K562 (cell line): ENCODE results near the gene LCN12. TPM values are rescaled to one million over a fixed set of nuclear protein-coding genes. Genes with fewer than 3 reads are reported as not detected.
A peak's percentile ranks its signal among the peaks of the same experiment; 100 is the strongest.

Experiments
- ATAC-seq: fragments of 200-7000 bp; cut with Tn5 transposase; 3 replicates; pipeline ENCODE4 v1.9.1; 2020; ENCODE audit warnings: moderate library complexity
- BruUV-seq: library from RNA; stranded (reverse); fragments of 400-500 nt; replicated peaks from 2 replicates; lab custom pipeline; 2021; lab: Mats Ljungman, UMichigan
- CTCF ChIA-PET: fragments of 300-600 bp; formaldehyde crosslinking; extraction: SDS; loops from one replicate; lab custom pipeline; 2021; ENCODE audit warnings: low intra/inter-chr PET ratio; lab: Yijun Ruan, JAX
- POLR2A ChIA-PET: fragments of 300-600, 350-650 bp; sonication (Branson Sonifier 250); formaldehyde crosslinking; extraction: SDS; loops from one replicate; lab custom pipeline; 2021; ENCODE audit warnings: antibody characterized with exemption, inconsistent platforms; lab: Yijun Ruan, JAX
- DNase-seq, 4 experiments: peaks; one replicate each; pipeline versions ENCODE4 v3.0.0 to v3.0.0-alpha.2; 2011 to 2018; ENCODE audit warnings: low spot score in 3 of 4, mixed read lengths in 3 of 4; ENCODE audit errors: extremely low read depth in 1 of 4
- FAIRE-seq: peaks from 2 replicates; lab custom pipeline; 2011; peaks lifted over from hg19 to GRCh38; lab: Jason Lieb, UNC
- H2AFZ ChIP-seq: 2 replicates; pipeline ENCODE4 v1.6.0; 2011; ENCODE audit warnings: low read depth, low read length, control low read depth, inconsistent platforms
- H3K27ac ChIP-seq: fragments of 200-600 bp; 3 replicates; pipeline ENCODE4 v1.8.0; 2011; ENCODE audit warnings: low read depth, mild to moderate bottlenecking, control low read depth, inconsistent platforms, low read length, moderate library complexity, mixed read lengths; ENCODE audit errors: extremely low read depth
- H3K27me3 ChIP-seq, 2 experiments: fragments of 300-600 bp in 1 of 2; 2 replicates in 1 of 2; 3 replicates in 1 of 2; pipeline versions ENCODE4 v1.6.0 to v1.8.0; 2011; ENCODE audit warnings: inconsistent platforms in 2 of 2, low read length in 2 of 2, mild to moderate bottlenecking in 1 of 2, mixed read lengths in 1 of 2, moderate library complexity in 1 of 2; ENCODE audit not compliant: control insufficient read depth in 2 of 2, insufficient read depth in 2 of 2
- H3K36me3 ChIP-seq: fragments of 300-600 bp; 3 replicates; pipeline ENCODE4 v1.8.0; 2011; ENCODE audit warnings: mild to moderate bottlenecking, low read length, inconsistent platforms; ENCODE audit not compliant: control insufficient read depth, insufficient read depth
- H3K4me1 ChIP-seq, 2 experiments: fragments of 200-600 bp in 1 of 2; replicated peaks in 1 of 2; 2 replicates in 1 of 2; 3 replicates in 1 of 2; pipeline versions ENCODE4 v1.5.1 to v1.8.0; 2011; ENCODE audit warnings: inconsistent platforms in 2 of 2, low read length in 2 of 2, mild to moderate bottlenecking in 1 of 2, mixed read lengths in 1 of 2, moderate library complexity in 1 of 2; ENCODE audit not compliant: control insufficient read depth in 2 of 2, insufficient read depth in 2 of 2
- H3K4me2 ChIP-seq: 2 replicates; pipeline ENCODE4 v1.6.1; 2011; ENCODE audit warnings: low read length, control low read depth, inconsistent platforms, mixed read lengths; ENCODE audit not compliant: insufficient read depth
- H3K4me3 ChIP-seq: fragments of 200-600 bp; sonication (generic), shearing (Covaris generic); 2 replicates; pipeline ENCODE4 v1.5.1; 2016; ENCODE audit warnings: control low read depth, inconsistent platforms
- H3K79me2 ChIP-seq: fragments of 200-600 bp; 3 replicates; pipeline ENCODE4 v1.8.0; 2011; ENCODE audit warnings: low read length, inconsistent platforms; ENCODE audit not compliant: control insufficient read depth, insufficient read depth
- H3K9ac ChIP-seq, 2 experiments: 2 replicates each; pipeline versions ENCODE4 v1.6.0 to v1.6.1; 2011; ENCODE audit warnings: low read depth in 2 of 2, low read length in 2 of 2, control low read depth in 1 of 2, inconsistent platforms in 1 of 2, mild to moderate bottlenecking in 1 of 2, mixed read lengths in 1 of 2; ENCODE audit not compliant: insufficient read depth in 1 of 2
- H3K9me1 ChIP-seq: one replicate; pipeline ENCODE4 v1.6.0; 2011; ENCODE audit warnings: inconsistent platforms, mild to moderate bottlenecking, low read length, moderate library complexity; ENCODE audit not compliant: control insufficient read depth, insufficient read depth
- H3K9me3 ChIP-seq: replicated peaks from 2 replicates; pipeline ENCODE4 v1.5.1; 2011; ENCODE audit warnings: low read depth, low read length, inconsistent platforms; ENCODE audit not compliant: control insufficient read depth, insufficient read depth
- H4K20me1 ChIP-seq: replicated peaks from 2 replicates; pipeline ENCODE4 v1.6.1; 2011; ENCODE audit warnings: low read length, inconsistent platforms, mixed read lengths; ENCODE audit not compliant: control insufficient read depth, insufficient read depth
- CLOCK ChIP-seq: fragments of 250-450 bp; sonication (Bioruptor Pico); IDR thresholded peaks from 2 replicates; pipeline ENCODE4 v1.4.0; 2020; ENCODE audit warnings: mild to moderate bottlenecking, moderate library complexity, borderline replicate concordance
- CREB1 ChIP-seq, 2 experiments: sonication (generic) in 1 of 2; formaldehyde crosslinking in 1 of 2; IDR thresholded peaks; 2 replicates each; pipeline versions ENCODE4 v1.6.1 to v1.8.0; 2012 to 2022; ENCODE audit warnings: inconsistent platforms in 1 of 2, mild to moderate bottlenecking in 1 of 2, missing genetic modification reagents in 1 of 2, moderate library complexity in 1 of 2
- CTCFL ChIP-seq: IDR thresholded peaks from 2 replicates; pipeline ENCODE4 v1.6.1; 2011; ENCODE audit warnings: borderline replicate concordance, low read depth, mild to moderate bottlenecking, moderate library complexity, low read length; ENCODE audit not compliant: insufficient read depth, poor library complexity, severe bottlenecking
- DDX20 ChIP-seq: fragments of 450-650 bp; IDR thresholded peaks from 2 replicates; pipeline ENCODE4 v1.6.1; 2016; ENCODE audit warnings: missing genetic modification characterization, low read depth, mild to moderate bottlenecking, missing compliant biosample characterization, moderate library complexity
- ELK3 ChIP-seq: fragments of 450-650 bp; formaldehyde crosslinking; IDR thresholded peaks from 2 replicates; pipeline ENCODE4 v1.4.0; 2020; ENCODE audit warnings: mild to moderate bottlenecking
- EP400 ChIP-seq: fragments of 450-650 bp; IDR thresholded peaks from 2 replicates; pipeline ENCODE4 v1.6.1; 2017; ENCODE audit warnings: antibody characterized with exemption, mild to moderate bottlenecking, moderate library complexity
- KLF6 ChIP-seq: fragments of 250-450 bp; sonication (Bioruptor Pico); IDR thresholded peaks from 2 replicates; pipeline ENCODE4 v1.4.0; 2020; ENCODE audit warnings: mild to moderate bottlenecking, moderate library complexity, borderline replicate concordance
- MEIS2 ChIP-seq: fragments of 450-650 bp; IDR thresholded peaks from 2 replicates; pipeline ENCODE4 v1.6.1; 2014; ENCODE audit warnings: mild to moderate bottlenecking; ENCODE audit not compliant: partially characterized antibody
- NR0B1 ChIP-seq: fragments of 450-650 bp; IDR thresholded peaks from one replicate; pipeline ENCODE4 v1.6.1; 2018; ENCODE audit warnings: mild to moderate bottlenecking, moderate library complexity; ENCODE audit not compliant: partially characterized antibody
- SOX6 ChIP-seq: fragments of 450-650 bp; IDR thresholded peaks from 2 replicates; pipeline ENCODE4 v1.6.1; 2014; ENCODE audit warnings: mild to moderate bottlenecking
- ZNF274 ChIP-seq: IDR thresholded peaks from 2 replicates; pipeline ENCODE4 v1.6.1; 2011; ENCODE audit warnings: low read depth, mild to moderate bottlenecking, low read length, moderate library complexity, borderline replicate concordance
- WGBS: fragments of 100-300 bp; shearing (Covaris generic); methylation state at CpG from one replicate; pipeline ENCODE4 v1.1.6; 2016; ENCODE audit warnings: low coverage, mixed read lengths; ENCODE audit not compliant: insufficient coverage; ENCODE audit errors: missing lambda C conversion rate; 5-methylcytosine and 5-hydroxymethylcytosine counted together
- in situ Hi-C: fragments of 300-500 bp; cut with MboI; formaldehyde crosslinking; loops from 4 replicates; pipeline ENCODE4 v1.15.0; 2018; ENCODE audit warnings: inconsistent platforms, mixed read lengths
- intact Hi-C: fragments of 100-400 bp; cut with micrococcal nuclease; formaldehyde crosslinking; loops from 2 replicates; pipeline ENCODE4 v1.14.2; 2022
- polyA plus RNA-seq, 8 experiments: library from polyadenylated mRNA; depleted of rRNA in 4 of 8; stranded (reverse) in 5 of 8; unstranded in 3 of 8; fragments of >200 nt; fragmentation: Nextera tagmentation in 2 of 8; fragmentation: Illumina TruSeq in 1 of 8; extraction: Ambion mirVana in 2 of 8; extraction: Trizol in 1 of 8; gene quantifications; 2 replicates each; pipeline versions ENCODE4 v1.2.1 to v1.2.3, GENCODE V29; 2011 to 2014; ENCODE audit warnings: inconsistent platforms in 1 of 8, missing spikeins in 1 of 8
- total RNA-seq, 7 experiments: library from RNA; depleted of rRNA in 6 of 7; stranded (reverse); fragments of >200 nt in 6 of 7; fragmentation: Illumina TruSeq in 2 of 7; extraction: Trizol in 2 of 7; gene quantifications; 2 replicates each; pipeline versions ENCODE4 v1.2.1 to v1.2.3, GENCODE V29; 2011 to 2021; ENCODE audit warnings: low replicate concordance in 1 of 7

Gene LCN12
- total and polyA plus RNA-seq, 9 of the 15 experiments (the other 6 are each of a cell fraction or from before 2014, with no cell fraction given), result 0.05 TPM; not detected in 8

GRCh38 chr9:136982232-136983051 lies 30.4 kb downstream of the LCN12 start, which contains the start of gene LCNL1:
LCNL1 (plus strand) TSS chr9:136982993; CDS start chr9:136983587, 594 bp downstream.
- in situ Hi-C loops (no loop called here), intact Hi-C loops (no loop called here)
- no peak for TF ChIP-seq CTCFL
- TF ChIP-seq DDX20, result no peak
- TF ChIP-seq SOX6, result no peak
- no peak for TF ChIP-seq KLF6 (CRISPR knock-in tag)
- no peak for TF ChIP-seq EP400
- TF ChIP-seq CREB1 (IDR thresholded peaks at IDR 0.05), result no peak
- TF ChIP-seq CREB1 (CRISPR knock-in tag; IDR thresholded peaks at IDR 0.05), result no peak
- no peak for TF ChIP-seq MEIS2
- no peak for TF ChIP-seq ELK3 (CRISPR knock-in tag)
- TF ChIP-seq CLOCK (CRISPR knock-in tag), result no peak
- TF ChIP-seq ZNF274, result no peak
- TF ChIP-seq NR0B1, result no peak

More at GRCh38 chr9:136982232-136983051, 30.4 kb downstream of the LCN12 start, which contains the start of gene LCNL1:
- no peaks in the 10 kb centered on the region for H3K79me2 ChIP-seq
- no peaks in the 10 kb centered on the region for H3K27me3 ChIP-seq
- no peak within 1 kb of the TSS for H3K4me3 ChIP-seq
- 43% methylated on average over 15 of the region's 18 CpGs for WGBS
- no peaks in the 10 kb centered on the region for H3K36me3 ChIP-seq
- H3K27ac ChIP-seq, result no peak within 1 kb of the TSS
- no peak within 1 kb of the TSS for H3K4me2 ChIP-seq
- FAIRE-seq (no peak), DNase-seq (no peak), ATAC-seq (no peak)
- H3K9me1 ChIP-seq, result no peaks in the 10 kb centered on the region
- ChIA-PET POLR2A (interaction anchor here (0.6 kb wide), 1 partner anchor 147 kb away, joined by 3 read pairs; no protein-coding TSS in a partner anchor), CTCF (no interaction called here)
- no TSS peak for BruUV-seq
- peaks cover 9 to 79% of the 10 kb centered on the region in 2 experiments; a peak in 4 of 5 replicates for H3K4me1 ChIP-seq
- no peaks in the 10 kb centered on the region for H3K9me3 ChIP-seq
- H2AFZ ChIP-seq, result no peak within 1 kb of the TSS
- H3K9ac ChIP-seq, result peak within 1 kb of the TSS in 1 of 2 experiments; percentile 76; a peak in 2 of 4 replicates
- H4K20me1 ChIP-seq, result no peaks in the 10 kb centered on the region
